Liver (tissue), 9 donors: ENCODE results near the gene SESN1. TPM values are rescaled to one million over a fixed set of nuclear protein-coding genes. Genes with fewer than 3 reads are reported as not detected.

Experiments used
- DNase-seq: peaks from one replicate; pipeline ENCODE4 v3.0.0-alpha.2; 2017; ENCODE audit warnings: low spot score
- H3K27ac ChIP-seq, 2 donors: one replicate each; pipeline ENCODE4 v1.7.0; 2013; ENCODE audit warnings: inconsistent platforms in 2 of 2, low read length in 2 of 2, control low read depth in 1 of 2, low read depth in 1 of 2, mild to moderate bottlenecking in 1 of 2
- H3K27me3 ChIP-seq, 4 donors: one replicate each; pipeline versions ENCODE4 v1.6.1 to v1.7.0; 2013; ENCODE audit warnings: low read length in 3 of 4, inconsistent platforms in 1 of 4, mild to moderate bottlenecking in 1 of 4, moderate library complexity in 1 of 4; ENCODE audit not compliant: control insufficient read depth in 4 of 4, insufficient read depth in 4 of 4
- H3K36me3 ChIP-seq, 4 donors: one replicate each; pipeline versions ENCODE4 v1.6.1 to v1.7.0; 2013; ENCODE audit warnings: low read length in 3 of 4, mild to moderate bottlenecking in 3 of 4, low read depth in 1 of 4, moderate library complexity in 1 of 4; ENCODE audit not compliant: control insufficient read depth in 4 of 4, insufficient read depth in 3 of 4
- H3K4me1 ChIP-seq, 4 donors: one replicate each; pipeline versions ENCODE4 v1.6.1 to v1.7.0; 2013; ENCODE audit warnings: low read length in 3 of 4, mild to moderate bottlenecking in 3 of 4, moderate library complexity in 1 of 4; ENCODE audit not compliant: control insufficient read depth in 4 of 4, insufficient read depth in 4 of 4
- H3K4me3 ChIP-seq, 3 donors: one replicate each; pipeline versions ENCODE4 v1.6.1 to v1.7.0; 2013; ENCODE audit warnings: low read length in 3 of 3, control low read depth in 1 of 3, low read depth in 1 of 3, mild to moderate bottlenecking in 1 of 3
- H3K9ac ChIP-seq, 2 donors: one replicate each; pipeline ENCODE4 v1.7.0; 2013; ENCODE audit warnings: low read length in 2 of 2, mild to moderate bottlenecking in 2 of 2, moderate library complexity in 2 of 2, control low read depth in 1 of 2, low read depth in 1 of 2
- H3K9me3 ChIP-seq, 4 donors: one replicate each; pipeline versions ENCODE4 v1.6.1 to v1.7.0; 2013; ENCODE audit warnings: low read length in 3 of 4; ENCODE audit not compliant: control insufficient read depth in 4 of 4
- ATF3 ChIP-seq: IDR thresholded peaks from 2 replicates; pipeline ENCODE4 v1.6.1; 2016; ENCODE audit warnings: antibody characterized with exemption
- CTCF ChIP-seq: fragments of 150-350 bp; IDR thresholded peaks from 2 replicates; pipeline ENCODE4 v1.5.1; 2017; ENCODE audit warnings: improper control_type of control experiment, low read depth, low read length; ENCODE audit not compliant: missing input control
- FOXA1 ChIP-seq: IDR thresholded peaks from 2 replicates; pipeline ENCODE4 v1.6.1; 2016; ENCODE audit warnings: antibody characterized with exemption
- FOXA2 ChIP-seq: IDR thresholded peaks from 2 replicates; pipeline ENCODE4 v1.6.1; 2016; ENCODE audit warnings: antibody characterized with exemption
- HNF4A ChIP-seq, 2 donors: conservative IDR thresholded peaks; 2 replicates each; pipeline ENCODE4 v1.6.1; 2016; ENCODE audit warnings: antibody characterized with exemption in 2 of 2, mild to moderate bottlenecking in 2 of 2
- JUND ChIP-seq, 2 donors: IDR thresholded peaks; 2 replicates each; pipeline ENCODE4 v1.6.1; 2016; ENCODE audit warnings: antibody characterized with exemption in 2 of 2
- MAX ChIP-seq: IDR thresholded peaks from 2 replicates; pipeline ENCODE4 v1.6.1; 2016; ENCODE audit warnings: antibody characterized with exemption
- NR2F2 ChIP-seq: IDR thresholded peaks from 2 replicates; pipeline ENCODE4 v1.6.1; 2016; ENCODE audit warnings: antibody characterized with exemption
- RAD21 ChIP-seq, 2 donors: IDR thresholded peaks; 2 replicates each; pipeline ENCODE4 v1.6.1; 2016; ENCODE audit warnings: antibody characterized with exemption in 2 of 2, mild to moderate bottlenecking in 2 of 2
- REST ChIP-seq: IDR thresholded peaks from 2 replicates; pipeline ENCODE4 v1.6.1; 2016; ENCODE audit warnings: antibody characterized with exemption, mild to moderate bottlenecking
- RXRA ChIP-seq, 2 donors: IDR thresholded peaks; 2 replicates each; pipeline ENCODE4 v1.6.1; 2017 to 2018; ENCODE audit warnings: antibody characterized with exemption in 2 of 2, mild to moderate bottlenecking in 1 of 2
- WGBS: extraction: QIAGEN DNeasy Blood & Tissue Kit; methylation state at CpG from one replicate; pipeline ENCODE4 v1.1.7; 2013; 5-methylcytosine and 5-hydroxymethylcytosine counted together
- polyA plus RNA-seq, 2 donors: library from polyadenylated mRNA; stranded (reverse) in 1 of 2; unstranded in 1 of 2; fragments of 200-250 nt in 1 of 2; fragments of >200 nt in 1 of 2; fragmentation: Nextera tagmentation in 1 of 2; extraction: Ambion mirVana in 1 of 2; gene quantifications; one replicate each; pipeline versions ENCODE4 v1.2.1 to v1.2.3, GENCODE V29; 2013 to 2015
- total RNA-seq, 2 donors: library from RNA; depleted of rRNA; stranded (reverse); fragments of >200 nt; gene quantifications; one replicate each; pipeline ENCODE4 v1.2.3, GENCODE V29; 2014
- donor health status: healthy.
- donor health status: healthy.
- donor health status: healthy.
- donor health status: healthy.
- donor health status: healthy.

The SESN1 gene
- total and polyA plus RNA-seq, 4 donors, result 6.2 to 17.0 (median 11.0) TPM

- DNase-seq, result no peak
- Histone ChIP-seq H3K4me3 (no peak overlapping the region), H3K27ac (no peak overlapping the region), H3K36me3 (no peaks in the 10 kb centered on the region), H3K9me3 (no peaks in the 10 kb centered on the region), H3K27me3 (no peaks in the 10 kb centered on the region), H3K9ac (no peak overlapping the region), H3K4me1 (no peaks in the 10 kb centered on the region)
- WGBS, result 91% methylated on average over 10 of the region's 10 CpGs
- TF ChIP-seq RAD21 (IDR thresholded peaks at IDR 0.05), result no peak
- no peak for TF ChIP-seq FOXA2
- TF ChIP-seq CTCF, result no peak
- TF ChIP-seq ATF3, result no peak
- TF ChIP-seq JUND (IDR thresholded peaks at IDR 0.05), result no peak
- no peak for TF ChIP-seq REST
- TF ChIP-seq HNF4A (conservative IDR thresholded peaks at IDR 0.05), result no peak
- TF ChIP-seq FOXA1, result no peak
- TF ChIP-seq NR2F2, result no peak
- no peak for TF ChIP-seq RXRA (IDR thresholded peaks at IDR 0.05)
Measured at GRCh38 chr6:108959972-108960582, 134.6 kb downstream of the SESN1 start.

- WGBS, result 87% methylated on average over 10 of the region's 10 CpGs
- no peaks in the 10 kb centered on the region for H3K36me3 ChIP-seq
- no peaks in the 10 kb centered on the region for H3K9me3 ChIP-seq
- TF ChIP-seq FOXA1, result no peak
- TF ChIP-seq RXRA (IDR thresholded peaks at IDR 0.05), result no peak
- no peak for TF ChIP-seq JUND (IDR thresholded peaks at IDR 0.05)
- no peak for TF ChIP-seq MAX
- H3K27ac ChIP-seq, result no peak overlapping the region
- H3K4me1 ChIP-seq, result no peaks in the 10 kb centered on the region
- no peak overlapping the region for H3K4me3 ChIP-seq
- no peak overlapping the region for H3K9ac ChIP-seq
- DNase-seq, result no peak
- H3K27me3 ChIP-seq, result no peaks in the 10 kb centered on the region
Measured at GRCh38 chr6:108958900-108959770, 135.5 kb downstream of the SESN1 start.
